GM12872 (cell line): ENCODE data around the gene SMIM20.

Experiments
- CTCF ChIP-seq: IDR thresholded peaks from 3 replicates; pipeline ENCODE4 v1.5.1; 2011; ENCODE audit warnings: low read depth, mild to moderate bottlenecking, low read length, moderate library complexity; ENCODE audit not compliant: insufficient read depth

Gene SMIM20

GRCh38 chr4:25922812-25923369 lies 8.9 kb downstream of the SMIM20 start:
- TF ChIP-seq CTCF, result no peak

GRCh38 chr4:25923745-25924144 lies 9.7 kb downstream of the SMIM20 start:
- TF ChIP-seq CTCF, result no peak

GRCh38 chr4:25925486-25926201 lies 11.6 kb downstream of the SMIM20 start:
- peak; percentile 59 for TF ChIP-seq CTCF

GRCh38 chr4:25926462-25926861 lies 12.4 kb downstream of the SMIM20 start:
- no peak for TF ChIP-seq CTCF

DNA sequence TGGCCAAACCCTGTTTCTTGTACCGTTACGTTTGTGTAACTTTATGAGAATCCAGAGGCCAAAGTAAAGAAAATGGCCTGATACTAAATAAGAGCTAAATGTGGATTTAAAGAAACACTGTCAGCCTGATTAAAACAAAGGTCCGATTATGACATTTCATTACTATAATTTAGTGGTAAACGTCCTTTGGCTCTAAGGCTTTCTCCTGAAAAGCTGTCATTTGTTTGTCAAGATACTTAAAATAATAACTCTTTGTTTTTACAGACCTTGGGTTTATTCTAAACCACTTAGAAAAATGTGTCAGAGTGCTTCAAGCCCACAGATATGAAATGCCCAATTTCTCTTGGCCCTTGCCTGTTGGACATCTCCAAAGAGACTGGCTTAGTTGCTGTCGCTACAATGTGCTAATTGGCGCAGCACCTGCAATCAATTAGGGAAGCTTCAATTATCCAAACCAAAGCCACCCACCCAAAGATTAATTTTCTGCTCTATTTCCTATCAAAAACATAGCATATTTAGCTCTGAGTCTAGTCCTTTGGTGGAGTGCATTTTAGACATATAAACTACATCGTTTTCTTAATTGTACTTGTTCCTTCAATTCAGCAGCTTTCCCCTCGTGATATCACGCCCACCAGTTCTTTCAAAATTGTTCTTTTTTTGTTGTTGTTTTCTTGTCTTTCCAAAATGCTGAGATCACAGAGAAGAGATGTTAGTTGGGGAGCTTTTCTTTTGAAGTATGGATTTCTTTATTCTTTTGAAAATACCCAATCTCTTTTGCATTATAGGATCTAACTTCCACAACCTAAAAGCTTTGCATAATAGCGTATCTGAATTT lies 13.6 kb downstream of the SMIM20 start:
- no peak for TF ChIP-seq CTCF

DNA sequence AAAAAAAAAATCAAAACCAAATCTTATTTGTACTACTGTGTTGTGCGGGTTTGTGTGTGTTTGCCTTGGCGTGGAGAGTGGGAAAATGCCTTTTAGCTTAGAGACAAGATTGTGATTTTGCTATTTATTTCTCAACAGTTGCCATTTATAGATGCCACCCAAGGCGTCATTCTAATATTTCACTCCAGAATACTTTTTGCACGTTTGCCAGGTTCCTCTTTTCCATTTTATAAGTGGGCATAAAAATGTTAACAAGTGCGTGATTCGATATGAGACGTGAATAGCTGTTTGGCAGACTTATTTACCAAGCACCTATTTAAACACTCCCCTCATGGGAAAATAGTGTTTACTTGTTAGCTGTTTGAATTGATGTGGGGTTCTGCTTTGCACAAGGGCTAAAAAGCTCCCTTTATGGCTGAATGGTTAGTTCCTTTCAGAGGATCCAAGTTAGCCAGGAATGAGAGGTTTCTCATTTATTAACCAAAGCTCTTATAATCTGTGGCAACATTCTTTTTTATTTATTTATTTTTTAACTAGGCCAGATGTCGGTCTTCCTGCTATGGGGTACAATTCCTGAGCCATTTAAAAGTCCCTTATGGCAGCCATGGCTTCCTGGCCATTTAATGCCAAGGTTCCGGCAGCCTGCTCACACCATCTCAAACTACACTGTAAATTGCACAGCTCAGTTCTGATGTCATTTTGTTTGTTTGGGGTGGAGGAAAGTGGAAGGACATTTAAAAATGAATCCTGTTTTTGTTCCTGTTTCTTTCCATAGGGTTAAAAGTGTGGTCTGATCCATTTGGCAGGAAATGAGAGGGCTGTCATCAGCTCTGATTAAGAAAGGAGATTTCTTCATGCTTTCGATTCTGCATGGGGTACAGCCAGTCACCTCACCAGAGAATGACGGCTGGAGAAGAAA lies 14.6 kb downstream of the SMIM20 start:
- no peak for TF ChIP-seq CTCF
